Gastrocnemius medialis (tissue), 4 donors: ENCODE results near the gene MINK1.

Experiments
- CTCF ChIP-seq, 5 experiments: fragments of 450-650 bp in 3 of 5; fragments of 200-600 bp in 2 of 5; sonication (generic) in 2 of 5; IDR thresholded peaks in 4 of 5; conservative IDR thresholded peaks in 1 of 5; 1 replicate in 4 of 5; 2 replicates in 1 of 5; pipeline ENCODE4 v1.5.1; 2016 to 2019; ENCODE audit warnings: antibody characterized with exemption in 5 of 5, mild to moderate bottlenecking in 3 of 5, moderate library complexity in 3 of 5
- POLR2A ChIP-seq, 2 donors: fragments of 450-650 bp; IDR thresholded peaks; one replicate each; pipeline ENCODE4 v1.6.1; 2017; ENCODE audit warnings: antibody characterized with exemption in 2 of 2, mild to moderate bottlenecking in 2 of 2, moderate library complexity in 2 of 2

- TF ChIP-seq CTCF (IDR thresholded peaks at IDR 0.05 in 4 of 5, conservative IDR thresholded peaks at IDR 0.05 in 1 of 5) (no peak), POLR2A (IDR thresholded peaks at IDR 0.05) (no peak)
Measured at GRCh38 chr17:4852567-4853207, 19.5 kb downstream of the MINK1 start.
